Vagina (tissue), 2 donors: ENCODE data around the gene FA2H.

ENCODE experiments used
- CTCF ChIP-seq, 3 experiments: fragments of 450-650 bp in 2 of 3; fragments of 200-600 bp in 1 of 3; sonication (generic) in 1 of 3; IDR thresholded peaks; one replicate each; pipeline ENCODE4 v1.5.1; 2017 to 2019; ENCODE audit warnings: antibody characterized with exemption in 3 of 3, mild to moderate bottlenecking in 2 of 3, moderate library complexity in 2 of 3
- POLR2A ChIP-seq, 2 donors: fragments of 450-650 bp; IDR thresholded peaks; one replicate each; pipeline ENCODE4 v1.6.1; 2017; ENCODE audit warnings: antibody characterized with exemption in 2 of 2, mild to moderate bottlenecking in 2 of 2, moderate library complexity in 2 of 2

GRCh38 chr16:74766729-74767128 is 7.9 kb downstream of the FA2H start:
- TF ChIP-seq CTCF (IDR thresholded peaks at IDR 0.05) (no peak), POLR2A (IDR thresholded peaks at IDR 0.05) (no peak)
